Loucy (cell line): ENCODE data around the gene ABHD17A.

Experiments
- EZH2phosphoT487 ChIP-seq: fragments of 200-600 bp; IDR thresholded peaks from 2 replicates; pipeline ENCODE4 v1.6.1; 2018; ENCODE audit warnings: antibody characterized with exemption, mild to moderate bottlenecking, moderate library complexity, borderline replicate concordance
- TF ChIP-seq, protein P1 (sequence below): fragments of 200-600 bp; sonication (generic); conservative IDR thresholded peaks from 2 replicates; pipeline ENCODE4 v1.5.1; 2014; ENCODE audit warnings: mild to moderate bottlenecking, antibody characterized with exemption, low read length

DNA sequence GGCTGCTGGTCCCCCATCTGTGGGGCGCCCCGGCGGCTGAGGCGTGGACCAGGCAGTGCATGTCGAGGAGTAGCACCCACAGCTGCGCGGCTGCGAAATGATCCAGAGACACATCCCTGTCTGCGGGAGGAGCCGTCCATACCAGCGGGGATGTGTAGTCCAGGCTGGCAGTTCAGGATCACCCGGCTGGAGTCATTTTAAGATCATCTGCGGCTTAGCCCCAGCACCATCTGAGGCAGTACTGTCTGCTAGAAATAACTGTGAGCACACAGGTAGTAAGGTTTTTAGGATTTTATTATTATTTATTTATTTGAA lies 23.0 kb upstream of the ABHD17A start:
- TF ChIP-seq, protein P1, sequence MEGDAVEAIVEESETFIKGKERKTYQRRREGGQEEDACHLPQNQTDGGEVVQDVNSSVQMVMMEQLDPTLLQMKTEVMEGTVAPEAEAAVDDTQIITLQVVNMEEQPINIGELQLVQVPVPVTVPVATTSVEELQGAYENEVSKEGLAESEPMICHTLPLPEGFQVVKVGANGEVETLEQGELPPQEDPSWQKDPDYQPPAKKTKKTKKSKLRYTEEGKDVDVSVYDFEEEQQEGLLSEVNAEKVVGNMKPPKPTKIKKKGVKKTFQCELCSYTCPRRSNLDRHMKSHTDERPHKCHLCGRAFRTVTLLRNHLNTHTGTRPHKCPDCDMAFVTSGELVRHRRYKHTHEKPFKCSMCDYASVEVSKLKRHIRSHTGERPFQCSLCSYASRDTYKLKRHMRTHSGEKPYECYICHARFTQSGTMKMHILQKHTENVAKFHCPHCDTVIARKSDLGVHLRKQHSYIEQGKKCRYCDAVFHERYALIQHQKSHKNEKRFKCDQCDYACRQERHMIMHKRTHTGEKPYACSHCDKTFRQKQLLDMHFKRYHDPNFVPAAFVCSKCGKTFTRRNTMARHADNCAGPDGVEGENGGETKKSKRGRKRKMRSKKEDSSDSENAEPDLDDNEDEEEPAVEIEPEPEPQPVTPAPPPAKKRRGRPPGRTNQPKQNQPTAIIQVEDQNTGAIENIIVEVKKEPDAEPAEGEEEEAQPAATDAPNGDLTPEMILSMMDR = no peak
- TF ChIP-seq EZH2phosphoT487 = no peak
